Measurements from ENCODE around the gene CAMTA1. TPM values are rescaled to one million over a fixed set of nuclear protein-coding genes. Genes with fewer than 3 reads are reported as not detected.

Gene CAMTA1
- total RNA-seq, 1 experiment from 2014 or later: 69.5 TPM

- H3K4me3 ChIP-seq (replicated peaks in 1 of 2; ENCODE audit: low read depth in 1 of 2, low read length in 2 of 2): no peak overlapping the region
- POLR2A ChIA-PET: no interaction called here
- no peak for TF ChIP-seq ZNF274 (IDR thresholded peaks at IDR 0.05; ENCODE audit: low read depth, low read length)
- no peak for TF ChIP-seq REST (IDR thresholded peaks at IDR 0.05; ENCODE audit: low read depth)
- no peak for TF ChIP-seq RAD21 (IDR thresholded peaks at IDR 0.05; ENCODE audit: low read depth)
- no peak for TF ChIP-seq ZBTB33 (IDR thresholded peaks at IDR 0.05; ENCODE audit: extremely low read depth, insufficient replicate concordance, low read length)
- TF ChIP-seq MAX (IDR thresholded peaks at IDR 0.05): no peak
- TF ChIP-seq YY1 (IDR thresholded peaks at IDR 0.05; ENCODE audit: extremely low read depth, insufficient replicate concordance, low read depth, low read length): no peak
- no peak for TF ChIP-seq POLR2AphosphoS5 (IDR thresholded peaks at IDR 0.05; ENCODE audit: low read depth, low read length)
- no peak for TF ChIP-seq ZFX (IDR thresholded peaks at IDR 0.05)
- no peak for TF ChIP-seq CEBPB (IDR thresholded peaks at IDR 0.05; ENCODE audit: low read depth)
- no peak for TF ChIP-seq ATF3 (IDR thresholded peaks at IDR 0.05)
- TF ChIP-seq EZH2 (IDR thresholded peaks at IDR 0.05): no peak
- no peak for TF ChIP-seq ELF1 (IDR thresholded peaks at IDR 0.05; ENCODE audit: borderline replicate concordance, low read depth)
- TF ChIP-seq EZH2phosphoT487 (IDR thresholded peaks at IDR 0.05; ENCODE audit: borderline replicate concordance): no peak
- no peak for TF ChIP-seq SIN3A (IDR thresholded peaks at IDR 0.05; ENCODE audit: low read depth)
- TF ChIP-seq FOSL1 (IDR thresholded peaks at IDR 0.05; ENCODE audit: low read depth): no peak
- TF ChIP-seq EGR1 (IDR thresholded peaks at IDR 0.05; ENCODE audit: low read depth): no peak
- no peak for TF ChIP-seq POLR2A (IDR thresholded peaks at IDR 0.05; ENCODE audit: borderline replicate concordance, extremely low read depth, insufficient read depth, insufficient read length)
- no peak for TF ChIP-seq CTCF (IDR thresholded peaks at IDR 0.05 in 2 of 3, conservative IDR thresholded peaks at IDR 0.05 in 1 of 3; ENCODE audit: borderline replicate concordance in 1 of 3, insufficient read depth in 1 of 3, low read depth in 2 of 3, low read length in 2 of 3)
- no peak for TF ChIP-seq TCF7L2 (IDR thresholded peaks at IDR 0.05; ENCODE audit: borderline replicate concordance, extremely low read depth, insufficient read depth, insufficient read length)
- TF ChIP-seq SRF (IDR thresholded peaks at IDR 0.05; ENCODE audit: low read depth): no peak
- H3K9me2 ChIP-seq (ENCODE audit: insufficient read depth): no peaks in the 10 kb centered on the region
- no peaks in the 10 kb centered on the region for H3K36me3 ChIP-seq (ENCODE audit: control insufficient read depth in 1 of 2, insufficient read depth in 2 of 2, low read length in 2 of 2)
- no peak overlapping the region for H2AFZ ChIP-seq (ENCODE audit: low read depth, low read length, poor library complexity, severe bottlenecking)
- RAD21 ChIA-PET (ENCODE audit: low non-redundant PET in 1 of 2, low total read pairs in 2 of 2, uncharacterized antibody in 2 of 2, unreplicated experiment in 2 of 2): no interaction called here
- no peaks in the 10 kb centered on the region for H4K20me1 ChIP-seq (ENCODE audit: insufficient read depth)
- DNase-seq (ENCODE audit: low read depth, low spot score) (no peak), ATAC-seq (no peak)
- no peaks in the 10 kb centered on the region for H3K9me3 ChIP-seq (ENCODE audit: control insufficient read depth in 1 of 2, insufficient read depth in 1 of 2, low read depth in 1 of 2, low read length in 2 of 2)
- CTCF ChIA-PET: no interaction called here
- intact Hi-C loops (cut with micrococcal nuclease): no loop called here
- no peak overlapping the region for H3K27ac ChIP-seq (ENCODE audit: low read depth, low read length)
- H3K4me1 ChIP-seq (ENCODE audit: control insufficient read depth in 1 of 2, insufficient read depth in 2 of 2, low read length in 2 of 2): no peaks in the 10 kb centered on the region
- H3K9ac ChIP-seq (ENCODE audit: low read length): no peak overlapping the region
- peaks cover 13% of the 10 kb centered on the region for H3K27me3 ChIP-seq (ENCODE audit: insufficient read depth, low read length)
- BruUV-seq (replicated peaks): no TSS peak
- H3K79me2 ChIP-seq (ENCODE audit: insufficient read depth, low read length): no peaks in the 10 kb centered on the region
- H3K4me2 ChIP-seq (ENCODE audit: low read length): no peak overlapping the region
Measured at GRCh38 chr1:7174561-7174960, 389.3 kb downstream of the CAMTA1 start.

Measured in HCT116 (cell line).